IMR-90 (cell line): Measurements from ENCODE around the gene ADD1. TPM values are rescaled to one million over a fixed set of nuclear protein-coding genes. Genes with fewer than 3 reads are reported as not detected.

Source experiments
- ATAC-seq: fragments of 200-7000 bp; cut with Tn5 transposase; 2 replicates; pipeline ENCODE4 v1.9.1; 2020; ENCODE audit warnings: low read depth, mild to moderate bottlenecking, moderate library complexity
- BruUV-seq: library from RNA; stranded (reverse); fragments of 400-500 nt; replicated peaks from 2 replicates; lab custom pipeline; 2021; lab: Mats Ljungman, UMichigan
- CTCF ChIA-PET: fragments of 300-600 bp; formaldehyde crosslinking; extraction: SDS; loops from one replicate; lab custom pipeline; 2021; ENCODE audit warnings: antibody characterized with exemption; lab: Yijun Ruan, JAX
- POLR2A ChIA-PET: fragments of 300-600 bp; sonication (Branson Sonifier 250); formaldehyde crosslinking; loops from one replicate; lab custom pipeline; 2022; ENCODE audit warnings: antibody characterized with exemption; ENCODE audit not compliant: unreplicated experiment; lab: Charles Lee
- DNase-seq: peaks from one replicate; pipeline ENCODE4 v3.0.0; 2013
- H2AFZ ChIP-seq: replicated peaks from 2 replicates; pipeline ENCODE3; 2013; ENCODE audit warnings: low read length, mild to moderate bottlenecking; ENCODE audit not compliant: poor library complexity
- H2AK5ac ChIP-seq: 2 replicates; pipeline ENCODE4 v1.6.1; 2013; ENCODE audit warnings: low read depth, low read length, inconsistent platforms
- H2AK9ac ChIP-seq: replicated peaks from 2 replicates; pipeline ENCODE3; 2013; ENCODE audit warnings: mild to moderate bottlenecking, low read depth, low read length, moderate library complexity; ENCODE audit not compliant: poor library complexity
- H2BK120ac ChIP-seq: 2 replicates; pipeline ENCODE4 v1.6.1; 2013; ENCODE audit warnings: low read depth, low read length, inconsistent platforms
- H2BK15ac ChIP-seq: 3 replicates; pipeline ENCODE4 v1.6.1; 2013; ENCODE audit warnings: low read depth, low read length, inconsistent platforms
- H2BK20ac ChIP-seq: 2 replicates; pipeline ENCODE4 v1.6.1; 2013; ENCODE audit warnings: low read depth, mild to moderate bottlenecking, inconsistent platforms, low read length, moderate library complexity
- H2BK5ac ChIP-seq: 2 replicates; pipeline ENCODE4 v1.6.1; 2013; ENCODE audit warnings: mild to moderate bottlenecking, low read depth, low read length, inconsistent platforms; ENCODE audit not compliant: poor library complexity, severe bottlenecking
- H3K14ac ChIP-seq: replicated peaks from 2 replicates; pipeline ENCODE4 v1.6.1; 2013; ENCODE audit warnings: low read depth, low read length, inconsistent platforms
- H3K18ac ChIP-seq: 2 replicates; pipeline ENCODE4 v1.6.1; 2013; ENCODE audit warnings: low read depth, low read length, control low read depth
- H3K23ac ChIP-seq: 2 replicates; pipeline ENCODE4 v1.6.1; 2013; ENCODE audit warnings: low read depth, low read length, inconsistent platforms
- H3K27ac ChIP-seq: 2 replicates; pipeline ENCODE4 v1.5.1; 2013; ENCODE audit warnings: mild to moderate bottlenecking, control low read depth, low read length; ENCODE audit not compliant: insufficient read depth
- H3K27me3 ChIP-seq: 2 replicates; pipeline ENCODE4 v1.6.1; 2013; ENCODE audit warnings: low read length; ENCODE audit not compliant: control insufficient read depth, insufficient read depth
- H3K36me3 ChIP-seq: 2 replicates; pipeline ENCODE4 v1.6.1; 2013; ENCODE audit warnings: low read length, mixed read lengths; ENCODE audit not compliant: control insufficient read depth, insufficient read depth
- H3K4ac ChIP-seq: 2 replicates; pipeline ENCODE4 v1.6.1; 2013; ENCODE audit warnings: low read depth, low read length, inconsistent platforms
- H3K4me1 ChIP-seq: 2 replicates; pipeline ENCODE4 v1.6.1; 2013; ENCODE audit warnings: low read length, mixed read lengths; ENCODE audit not compliant: control insufficient read depth, insufficient read depth
- H3K4me2 ChIP-seq: 2 replicates; pipeline ENCODE4 v1.6.1; 2013; ENCODE audit warnings: low read depth, mild to moderate bottlenecking, control low read depth, low read length, moderate library complexity
- H3K4me3 ChIP-seq: 2 replicates; pipeline ENCODE4 v1.5.1; 2013; ENCODE audit warnings: low read depth, mild to moderate bottlenecking, control low read depth, low read length, moderate library complexity; ENCODE audit not compliant: insufficient read depth
- H3K56ac ChIP-seq: 2 replicates; pipeline ENCODE4 v1.6.1; 2013; ENCODE audit warnings: low read length, inconsistent platforms; ENCODE audit not compliant: insufficient read depth; ENCODE audit errors: extremely low read depth
- H3K79me1 ChIP-seq, 2 experiments: 2 replicates each; pipeline ENCODE4 v1.6.1; 2013; ENCODE audit warnings: low read length in 2 of 2, inconsistent platforms in 1 of 2, low read depth in 1 of 2
- H3K9ac ChIP-seq: 2 replicates; pipeline ENCODE4 v1.6.1; 2013; ENCODE audit warnings: low read depth, low read length, control low read depth
- H3K9me1 ChIP-seq: 2 replicates; pipeline ENCODE4 v1.6.1; 2013; ENCODE audit warnings: low read length, inconsistent platforms; ENCODE audit not compliant: insufficient read depth
- H3K9me3 ChIP-seq: 2 replicates; pipeline ENCODE4 v1.6.1; 2013; ENCODE audit warnings: low read length; ENCODE audit not compliant: control insufficient read depth, insufficient read depth
- H4K20me1 ChIP-seq: 2 replicates; pipeline ENCODE4 v1.6.1; 2013; ENCODE audit warnings: low read length, inconsistent platforms; ENCODE audit not compliant: insufficient read depth
- H4K5ac ChIP-seq: 2 replicates; pipeline ENCODE4 v1.6.1; 2013; ENCODE audit warnings: mild to moderate bottlenecking, low read depth, low read length, control low read depth
- H4K8ac ChIP-seq, 2 experiments: 2 replicates each; pipeline ENCODE4 v1.6.1; 2013; ENCODE audit warnings: low read depth in 2 of 2, low read length in 2 of 2, control low read depth in 1 of 2, inconsistent platforms in 1 of 2
- H4K91ac ChIP-seq: 2 replicates; pipeline ENCODE4 v1.6.1; 2013; ENCODE audit warnings: low read depth, low read length, inconsistent platforms; ENCODE audit not compliant: insufficient read depth
- BHLHE40 ChIP-seq: fragments of 150-350 bp; IDR thresholded peaks from 2 replicates; pipeline ENCODE4 v1.6.1; 2016; ENCODE audit warnings: mild to moderate bottlenecking, low read depth, low read length
- CEBPB ChIP-seq: IDR thresholded peaks from 2 replicates; pipeline ENCODE4 v1.6.1; 2012; ENCODE audit warnings: low read depth, low read length, improper control_type of control experiment
- CHD1 ChIP-seq: IDR thresholded peaks from 2 replicates; pipeline ENCODE4 v1.6.1; 2012; ENCODE audit warnings: low read depth, low read length, improper control_type of control experiment
- CTCF ChIP-seq: conservative IDR thresholded peaks from 2 replicates; pipeline ENCODE4 v1.5.1; 2012; ENCODE audit warnings: mild to moderate bottlenecking, low read depth, low read length, improper control_type of control experiment
- MAZ ChIP-seq: IDR thresholded peaks from 2 replicates; pipeline ENCODE4 v1.6.1; 2012; ENCODE audit warnings: low read depth, mild to moderate bottlenecking, low read length, improper control_type of control experiment, moderate library complexity, borderline replicate concordance
- MXI1 ChIP-seq: IDR thresholded peaks from 2 replicates; pipeline ENCODE4 v1.6.1; 2012; ENCODE audit warnings: low read depth, mild to moderate bottlenecking, low read length, moderate library complexity, borderline replicate concordance
- NFE2L2 ChIP-seq: fragments of 150-350 bp; IDR thresholded peaks from 2 replicates; pipeline ENCODE4 v1.6.1; 2016; ENCODE audit warnings: low read depth, mild to moderate bottlenecking, low read length
- POLR2A ChIP-seq: IDR thresholded peaks from 2 replicates; pipeline ENCODE4 v1.6.1; 2012; ENCODE audit warnings: mild to moderate bottlenecking, low read depth, low read length
- RAD21 ChIP-seq: IDR thresholded peaks from 2 replicates; pipeline ENCODE4 v1.6.1; 2012; ENCODE audit warnings: low read length, improper control_type of control experiment
- RCOR1 ChIP-seq: IDR thresholded peaks from 2 replicates; pipeline ENCODE4 v1.6.1; 2012; ENCODE audit warnings: mild to moderate bottlenecking, low read length, improper control_type of control experiment; ENCODE audit not compliant: insufficient replicate concordance
- RFX5 ChIP-seq: IDR thresholded peaks from 2 replicates; pipeline ENCODE4 v1.8.0; 2012; ENCODE audit warnings: low read depth, mild to moderate bottlenecking, low read length, moderate library complexity
- SMC3 ChIP-seq: fragments of 150-350 bp; IDR thresholded peaks from 2 replicates; pipeline ENCODE4 v1.6.1; 2016; ENCODE audit warnings: low read depth, mild to moderate bottlenecking, antibody characterized with exemption, low read length, moderate library complexity
- USF2 ChIP-seq: fragments of 150-350 bp; IDR thresholded peaks from 2 replicates; pipeline ENCODE4 v1.6.1; 2017; ENCODE audit warnings: mild to moderate bottlenecking, antibody characterized with exemption, low read length, low read depth
- WGBS, 2 experiments: methylation state at CpG; one replicate each; pipeline versions ENCODE4 v1.1.5 to v1.1.7; 2013; ENCODE audit warnings: missing lambda C conversion rate in 2 of 2; ENCODE audit not compliant: insufficient read length in 1 of 2; ENCODE audit errors: extremely low coverage in 2 of 2; 5-methylcytosine and 5-hydroxymethylcytosine counted together
- dilution Hi-C: fragments of 300-500 bp; cut with HindIII; formaldehyde crosslinking; loops from one replicate; pipeline ENCODE4 v1.14.3; 2018; ENCODE audit warnings: low sequenced_read_pairs; ENCODE audit not compliant: unreplicated experiment
- in situ Hi-C: fragments of 300-500 bp; cut with MboI; formaldehyde crosslinking; loops from 3 replicates; pipeline ENCODE4 v1.14.3; 2019; ENCODE audit warnings: low sequenced_read_pairs, inconsistent platforms, mixed read lengths
- intact Hi-C: fragments of 100-400 bp; cut with micrococcal nuclease; formaldehyde crosslinking; loops from 2 replicates; pipeline ENCODE4 v1.10.0; 2022
- polyA plus RNA-seq, 3 experiments: library from polyadenylated mRNA; depleted of rRNA; stranded (reverse); fragments of >200 nt; gene quantifications; 2 replicates each; pipeline ENCODE4 v1.2.3, GENCODE V29; 2012; ENCODE audit warnings: low replicate concordance in 1 of 3
- total RNA-seq: library from RNA; depleted of rRNA; stranded (reverse); fragments of >200 nt; gene quantifications from 2 replicates; pipeline ENCODE4 v1.2.3, GENCODE V29; 2012

Gene ADD1
- total and polyA plus RNA-seq, 2 of the 4 experiments (the other 2 are of a cell fraction): 122 to 215 TPM

- POLR2A ChIA-PET: interaction anchor here (0.6 kb wide), 1 partner anchor 11 kb away, joined by 3 read pairs; no protein-coding TSS in a partner anchor
- WGBS, 2 experiments: 1% methylated on average over 40 of the region's 105 CpGs; no CpG with 5 or more reads in 1 of the 2 experiments
- peak within 1 kb of the TSS; percentile 87 for H3K4me3 ChIP-seq
- dilution Hi-C loops (no loop called here), intact Hi-C loops (loop anchor here (1.0 kb wide), 1 partner anchor 74 kb away; no protein-coding TSS in a partner anchor), in situ Hi-C loops (no loop called here)
- H2BK120ac ChIP-seq: no peak within 1 kb of the TSS
- peak within 1 kb of the TSS; percentile 72 for H3K27ac ChIP-seq
- peak within 1 kb of the TSS; percentile 66 for H2AK5ac ChIP-seq
- H4K91ac ChIP-seq: peak within 1 kb of the TSS; percentile 75
- peak within 1 kb of the TSS; percentile 76 to 82 for H4K8ac ChIP-seq
- H3K56ac ChIP-seq: peak within 1 kb of the TSS; percentile 37; the same call in 1 of the 2 replicates
- no peak within 1 kb of the TSS for H3K18ac ChIP-seq
- peak within 1 kb of the TSS; percentile 99 for H3K4me2 ChIP-seq
- H4K20me1 ChIP-seq: peaks cover 26% of the 10 kb centered on the region
- no peak within 1 kb of the TSS for H2BK20ac ChIP-seq
- CTCF ChIA-PET: interaction anchor here (0.6 to 2.3 kb wide), 4 partner anchors 9 to 522 kb away, joined by 3 to 12 read pairs (median 4); no protein-coding TSS in a partner anchor
- peak; percentile 45; the same call in 1 of the 2 replicates for TF ChIP-seq MAZ
- peak; percentile 91 for TF ChIP-seq USF2
- no peak for TF ChIP-seq RFX5
- peak; percentile 99 for TF ChIP-seq BHLHE40
- no peak for TF ChIP-seq RCOR1
- TF ChIP-seq NFE2L2: no peak
- peak; percentile 78 for TF ChIP-seq POLR2A
- 0 out of 2 replicates have a peak, but pooled peaks have one; percentile 5 for TF ChIP-seq RAD21
- no peak for TF ChIP-seq SMC3
- peak; percentile 96 for TF ChIP-seq MXI1
- peak; percentile 41; the same call in 1 of the 2 replicates for TF ChIP-seq CTCF
- TF ChIP-seq CEBPB: no peak
- no peak for TF ChIP-seq CHD1
- H2BK5ac ChIP-seq: peak within 1 kb of the TSS; percentile 68
- peak within 1 kb of the TSS; percentile 90 for H2AK9ac ChIP-seq
- no peak within 1 kb of the TSS for H2BK15ac ChIP-seq
- H3K9me3 ChIP-seq: no peaks in the 10 kb centered on the region
- peaks cover 13% of the 10 kb centered on the region for H3K4me1 ChIP-seq
- DNase-seq (peak; percentile 98), ATAC-seq (peak; percentile 94)
- peak within 1 kb of the TSS; percentile 53 for H3K14ac ChIP-seq
- peak within 1 kb of the TSS; percentile 70 for H3K23ac ChIP-seq
- H3K9me1 ChIP-seq: peaks cover 11% of the 10 kb centered on the region
- no TSS peak for BruUV-seq
- peaks cover 2% of the 10 kb centered on the region; the same call in 1 of the 2 replicates for H3K36me3 ChIP-seq
- H3K9ac ChIP-seq: peak within 1 kb of the TSS; percentile 82
- H4K5ac ChIP-seq: peak within 1 kb of the TSS; percentile 61; the same call in 1 of the 2 replicates
- peaks cover 20 to 45% of the 10 kb centered on the region in 2 experiments for H3K79me1 ChIP-seq
- H3K27me3 ChIP-seq: no peaks in the 10 kb centered on the region
- peak within 1 kb of the TSS; percentile 50 for H3K4ac ChIP-seq
- peak within 1 kb of the TSS; percentile 99 for H2AFZ ChIP-seq
These were observed 119.7 kb downstream of the ADD1 start, which contains the start of the genes GRK4 and NOP14 for GRCh38 chr4:2963175-2963965. Gene GRK4 (plus strand): TSS chr4:2963571. CDS start chr4:2964071, 500 bp downstream. Gene NOP14 (minus strand): TSS chr4:2963406. CDS start chr4:2963319, 87 bp downstream.
